IMR-90 (cell line): ENCODE measurements around the gene CDK5R2. TPM values are rescaled to one million over a fixed set of nuclear protein-coding genes. Genes with fewer than 3 reads are reported as not detected.

Source experiments
- ATAC-seq: fragments of 200-7000 bp; cut with Tn5 transposase; 2 replicates; pipeline ENCODE4 v1.9.1; 2020; ENCODE audit warnings: low read depth, mild to moderate bottlenecking, moderate library complexity
- BruUV-seq: library from RNA; stranded (reverse); fragments of 400-500 nt; replicated peaks from 2 replicates; lab custom pipeline; 2021; lab: Mats Ljungman, UMichigan
- CTCF ChIA-PET: fragments of 300-600 bp; formaldehyde crosslinking; extraction: SDS; loops from one replicate; lab custom pipeline; 2021; ENCODE audit warnings: antibody characterized with exemption; lab: Yijun Ruan, JAX
- POLR2A ChIA-PET: fragments of 300-600 bp; sonication (Branson Sonifier 250); formaldehyde crosslinking; loops from one replicate; lab custom pipeline; 2022; ENCODE audit warnings: antibody characterized with exemption; ENCODE audit not compliant: unreplicated experiment; lab: Charles Lee
- DNase-seq: peaks from one replicate; pipeline ENCODE4 v3.0.0; 2013
- H2AFZ ChIP-seq: replicated peaks from 2 replicates; pipeline ENCODE3; 2013; ENCODE audit warnings: low read length, mild to moderate bottlenecking; ENCODE audit not compliant: poor library complexity
- H2AK5ac ChIP-seq: 2 replicates; pipeline ENCODE4 v1.6.1; 2013; ENCODE audit warnings: low read depth, low read length, inconsistent platforms
- H2AK9ac ChIP-seq: replicated peaks from 2 replicates; pipeline ENCODE3; 2013; ENCODE audit warnings: mild to moderate bottlenecking, low read depth, low read length, moderate library complexity; ENCODE audit not compliant: poor library complexity
- H2BK120ac ChIP-seq: 2 replicates; pipeline ENCODE4 v1.6.1; 2013; ENCODE audit warnings: low read depth, low read length, inconsistent platforms
- H2BK15ac ChIP-seq: 3 replicates; pipeline ENCODE4 v1.6.1; 2013; ENCODE audit warnings: low read depth, low read length, inconsistent platforms
- H2BK20ac ChIP-seq: 2 replicates; pipeline ENCODE4 v1.6.1; 2013; ENCODE audit warnings: low read depth, mild to moderate bottlenecking, inconsistent platforms, low read length, moderate library complexity
- H2BK5ac ChIP-seq: 2 replicates; pipeline ENCODE4 v1.6.1; 2013; ENCODE audit warnings: mild to moderate bottlenecking, low read depth, low read length, inconsistent platforms; ENCODE audit not compliant: poor library complexity, severe bottlenecking
- H3K14ac ChIP-seq: replicated peaks from 2 replicates; pipeline ENCODE4 v1.6.1; 2013; ENCODE audit warnings: low read depth, low read length, inconsistent platforms
- H3K18ac ChIP-seq: 2 replicates; pipeline ENCODE4 v1.6.1; 2013; ENCODE audit warnings: low read depth, low read length, control low read depth
- H3K23ac ChIP-seq: 2 replicates; pipeline ENCODE4 v1.6.1; 2013; ENCODE audit warnings: low read depth, low read length, inconsistent platforms
- H3K27ac ChIP-seq: 2 replicates; pipeline ENCODE4 v1.5.1; 2013; ENCODE audit warnings: mild to moderate bottlenecking, control low read depth, low read length; ENCODE audit not compliant: insufficient read depth
- H3K27me3 ChIP-seq: 2 replicates; pipeline ENCODE4 v1.6.1; 2013; ENCODE audit warnings: low read length; ENCODE audit not compliant: control insufficient read depth, insufficient read depth
- H3K36me3 ChIP-seq: 2 replicates; pipeline ENCODE4 v1.6.1; 2013; ENCODE audit warnings: low read length, mixed read lengths; ENCODE audit not compliant: control insufficient read depth, insufficient read depth
- H3K4ac ChIP-seq: 2 replicates; pipeline ENCODE4 v1.6.1; 2013; ENCODE audit warnings: low read depth, low read length, inconsistent platforms
- H3K4me1 ChIP-seq: 2 replicates; pipeline ENCODE4 v1.6.1; 2013; ENCODE audit warnings: low read length, mixed read lengths; ENCODE audit not compliant: control insufficient read depth, insufficient read depth
- H3K4me2 ChIP-seq: 2 replicates; pipeline ENCODE4 v1.6.1; 2013; ENCODE audit warnings: low read depth, mild to moderate bottlenecking, control low read depth, low read length, moderate library complexity
- H3K4me3 ChIP-seq: 2 replicates; pipeline ENCODE4 v1.5.1; 2013; ENCODE audit warnings: low read depth, mild to moderate bottlenecking, control low read depth, low read length, moderate library complexity; ENCODE audit not compliant: insufficient read depth
- H3K56ac ChIP-seq: 2 replicates; pipeline ENCODE4 v1.6.1; 2013; ENCODE audit warnings: low read length, inconsistent platforms; ENCODE audit not compliant: insufficient read depth; ENCODE audit errors: extremely low read depth
- H3K79me1 ChIP-seq, 2 experiments: 2 replicates each; pipeline ENCODE4 v1.6.1; 2013; ENCODE audit warnings: low read length in 2 of 2, inconsistent platforms in 1 of 2, low read depth in 1 of 2
- H3K9ac ChIP-seq: 2 replicates; pipeline ENCODE4 v1.6.1; 2013; ENCODE audit warnings: low read depth, low read length, control low read depth
- H3K9me1 ChIP-seq: 2 replicates; pipeline ENCODE4 v1.6.1; 2013; ENCODE audit warnings: low read length, inconsistent platforms; ENCODE audit not compliant: insufficient read depth
- H3K9me3 ChIP-seq: 2 replicates; pipeline ENCODE4 v1.6.1; 2013; ENCODE audit warnings: low read length; ENCODE audit not compliant: control insufficient read depth, insufficient read depth
- H4K20me1 ChIP-seq: 2 replicates; pipeline ENCODE4 v1.6.1; 2013; ENCODE audit warnings: low read length, inconsistent platforms; ENCODE audit not compliant: insufficient read depth
- H4K5ac ChIP-seq: 2 replicates; pipeline ENCODE4 v1.6.1; 2013; ENCODE audit warnings: mild to moderate bottlenecking, low read depth, low read length, control low read depth
- H4K8ac ChIP-seq, 2 experiments: 2 replicates each; pipeline ENCODE4 v1.6.1; 2013; ENCODE audit warnings: low read depth in 2 of 2, low read length in 2 of 2, control low read depth in 1 of 2, inconsistent platforms in 1 of 2
- H4K91ac ChIP-seq: 2 replicates; pipeline ENCODE4 v1.6.1; 2013; ENCODE audit warnings: low read depth, low read length, inconsistent platforms; ENCODE audit not compliant: insufficient read depth
- BHLHE40 ChIP-seq: fragments of 150-350 bp; IDR thresholded peaks from 2 replicates; pipeline ENCODE4 v1.6.1; 2016; ENCODE audit warnings: mild to moderate bottlenecking, low read depth, low read length
- CEBPB ChIP-seq: IDR thresholded peaks from 2 replicates; pipeline ENCODE4 v1.6.1; 2012; ENCODE audit warnings: low read depth, low read length, improper control_type of control experiment
- CHD1 ChIP-seq: IDR thresholded peaks from 2 replicates; pipeline ENCODE4 v1.6.1; 2012; ENCODE audit warnings: low read depth, low read length, improper control_type of control experiment
- FOS ChIP-seq: fragments of 150-350 bp; IDR thresholded peaks from 2 replicates; pipeline ENCODE4 v1.6.1; 2016; ENCODE audit warnings: low read depth, low read length
- MAFK ChIP-seq: IDR thresholded peaks from 2 replicates; pipeline ENCODE4 v1.6.1; 2012; ENCODE audit warnings: low read depth, low read length, improper control_type of control experiment
- MAZ ChIP-seq: IDR thresholded peaks from 2 replicates; pipeline ENCODE4 v1.6.1; 2012; ENCODE audit warnings: low read depth, mild to moderate bottlenecking, low read length, improper control_type of control experiment, moderate library complexity, borderline replicate concordance
- MXI1 ChIP-seq: IDR thresholded peaks from 2 replicates; pipeline ENCODE4 v1.6.1; 2012; ENCODE audit warnings: low read depth, mild to moderate bottlenecking, low read length, moderate library complexity, borderline replicate concordance
- NFE2L2 ChIP-seq: fragments of 150-350 bp; IDR thresholded peaks from 2 replicates; pipeline ENCODE4 v1.6.1; 2016; ENCODE audit warnings: low read depth, mild to moderate bottlenecking, low read length
- POLR2A ChIP-seq: IDR thresholded peaks from 2 replicates; pipeline ENCODE4 v1.6.1; 2012; ENCODE audit warnings: mild to moderate bottlenecking, low read depth, low read length
- RAD21 ChIP-seq: IDR thresholded peaks from 2 replicates; pipeline ENCODE4 v1.6.1; 2012; ENCODE audit warnings: low read length, improper control_type of control experiment
- RCOR1 ChIP-seq: IDR thresholded peaks from 2 replicates; pipeline ENCODE4 v1.6.1; 2012; ENCODE audit warnings: mild to moderate bottlenecking, low read length, improper control_type of control experiment; ENCODE audit not compliant: insufficient replicate concordance
- RFX5 ChIP-seq: IDR thresholded peaks from 2 replicates; pipeline ENCODE4 v1.8.0; 2012; ENCODE audit warnings: low read depth, mild to moderate bottlenecking, low read length, moderate library complexity
- SMC3 ChIP-seq: fragments of 150-350 bp; IDR thresholded peaks from 2 replicates; pipeline ENCODE4 v1.6.1; 2016; ENCODE audit warnings: low read depth, mild to moderate bottlenecking, antibody characterized with exemption, low read length, moderate library complexity
- WGBS, 2 experiments: methylation state at CpG; one replicate each; pipeline versions ENCODE4 v1.1.5 to v1.1.7; 2013; ENCODE audit warnings: missing lambda C conversion rate in 2 of 2; ENCODE audit not compliant: insufficient read length in 1 of 2; ENCODE audit errors: extremely low coverage in 2 of 2; 5-methylcytosine and 5-hydroxymethylcytosine counted together
- dilution Hi-C: fragments of 300-500 bp; cut with HindIII; formaldehyde crosslinking; loops from one replicate; pipeline ENCODE4 v1.14.3; 2018; ENCODE audit warnings: low sequenced_read_pairs; ENCODE audit not compliant: unreplicated experiment
- in situ Hi-C: fragments of 300-500 bp; cut with MboI; formaldehyde crosslinking; loops from 3 replicates; pipeline ENCODE4 v1.14.3; 2019; ENCODE audit warnings: low sequenced_read_pairs, inconsistent platforms, mixed read lengths
- intact Hi-C: fragments of 100-400 bp; cut with micrococcal nuclease; formaldehyde crosslinking; loops from 2 replicates; pipeline ENCODE4 v1.10.0; 2022
- polyA plus RNA-seq, 3 experiments: library from polyadenylated mRNA; depleted of rRNA; stranded (reverse); fragments of >200 nt; gene quantifications; 2 replicates each; pipeline ENCODE4 v1.2.3, GENCODE V29; 2012; ENCODE audit warnings: low replicate concordance in 1 of 3
- total RNA-seq: library from RNA; depleted of rRNA; stranded (reverse); fragments of >200 nt; gene quantifications from 2 replicates; pipeline ENCODE4 v1.2.3, GENCODE V29; 2012
- TF ChIP-seq, protein P1 (sequence below): fragments of 150-350 bp; IDR thresholded peaks from 2 replicates; pipeline ENCODE4 v1.6.1; 2016; ENCODE audit warnings: low read depth, mild to moderate bottlenecking, low read length, moderate library complexity, borderline replicate concordance
- TF ChIP-seq, protein P2 (sequence below): conservative IDR thresholded peaks from 2 replicates; pipeline ENCODE4 v1.5.1; 2012; ENCODE audit warnings: mild to moderate bottlenecking, low read depth, low read length, improper control_type of control experiment
- TF ChIP-seq, protein P3 (sequence below): fragments of 150-350 bp; IDR thresholded peaks from 2 replicates; pipeline ENCODE4 v1.6.1; 2017; ENCODE audit warnings: mild to moderate bottlenecking, antibody characterized with exemption, low read length, low read depth

CDK5R2 gene
- total and polyA plus RNA-seq, 2 of the 4 experiments (the other 2 are of a cell fraction): not detected

DNA sequence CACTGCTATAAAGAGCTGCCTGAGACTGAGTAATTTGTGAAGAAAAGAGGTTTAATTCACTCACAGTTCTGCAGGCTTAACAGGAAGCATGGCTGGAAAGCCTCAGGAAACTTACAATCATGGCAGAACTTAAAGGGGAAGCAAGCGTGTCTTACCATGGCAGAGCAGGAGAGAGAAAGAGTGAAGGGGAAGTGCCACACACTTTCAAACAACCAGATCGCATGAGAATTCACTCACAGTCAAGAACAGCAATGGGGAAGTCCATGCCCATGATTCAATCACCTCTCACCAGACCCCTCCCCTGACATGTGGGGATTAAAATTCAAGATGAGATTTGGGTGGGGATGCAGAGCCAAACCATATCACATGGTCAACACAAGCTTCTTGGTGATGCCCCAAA lies 34.7 kb upstream of the CDK5R2 start:
- no TSS peak for BruUV-seq
- Histone ChIP-seq H4K8ac (no peak overlapping the region), H3K9me3 (peaks cover 3% of the 10 kb centered on the region; the same call in 1 of the 2 replicates), H3K9ac (no peak overlapping the region), H3K79me1 (no peaks in the 10 kb centered on the region), H2AK9ac (no peak overlapping the region), H3K4ac (no peak overlapping the region), H3K4me2 (no peak overlapping the region), H4K5ac (no peak overlapping the region), H3K23ac (no peak overlapping the region), H3K4me3 (no peak overlapping the region), H2AFZ (no peak overlapping the region), H3K27me3 (peaks cover 24% of the 10 kb centered on the region), H3K4me1 (no peaks in the 10 kb centered on the region), H3K56ac (no peak overlapping the region), H2BK15ac (no peak overlapping the region), H3K27ac (no peak overlapping the region), H2BK5ac (no peak overlapping the region), H2AK5ac (no peak overlapping the region), H3K14ac (no peak overlapping the region), H3K18ac (no peak overlapping the region), H4K20me1 (no peaks in the 10 kb centered on the region), H3K9me1 (no peaks in the 10 kb centered on the region), H4K91ac (no peak overlapping the region), H3K36me3 (no peaks in the 10 kb centered on the region), H2BK120ac (no peak overlapping the region), H2BK20ac (no peak overlapping the region)
- TF ChIP-seq CHD1 (no peak), CEBPB (no peak), NFE2L2 (no peak), MAFK (no peak), POLR2A (no peak), BHLHE40 (no peak), MAZ (no peak), SMC3 (no peak), RFX5 (no peak), MXI1 (no peak), RAD21 (no peak), FOS (no peak), RCOR1 (no peak)
- TF ChIP-seq, protein P1, sequence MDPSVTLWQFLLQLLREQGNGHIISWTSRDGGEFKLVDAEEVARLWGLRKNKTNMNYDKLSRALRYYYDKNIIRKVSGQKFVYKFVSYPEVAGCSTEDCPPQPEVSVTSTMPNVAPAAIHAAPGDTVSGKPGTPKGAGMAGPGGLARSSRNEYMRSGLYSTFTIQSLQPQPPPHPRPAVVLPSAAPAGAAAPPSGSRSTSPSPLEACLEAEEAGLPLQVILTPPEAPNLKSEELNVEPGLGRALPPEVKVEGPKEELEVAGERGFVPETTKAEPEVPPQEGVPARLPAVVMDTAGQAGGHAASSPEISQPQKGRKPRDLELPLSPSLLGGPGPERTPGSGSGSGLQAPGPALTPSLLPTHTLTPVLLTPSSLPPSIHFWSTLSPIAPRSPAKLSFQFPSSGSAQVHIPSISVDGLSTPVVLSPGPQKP: no peak
- TF ChIP-seq, protein P2, sequence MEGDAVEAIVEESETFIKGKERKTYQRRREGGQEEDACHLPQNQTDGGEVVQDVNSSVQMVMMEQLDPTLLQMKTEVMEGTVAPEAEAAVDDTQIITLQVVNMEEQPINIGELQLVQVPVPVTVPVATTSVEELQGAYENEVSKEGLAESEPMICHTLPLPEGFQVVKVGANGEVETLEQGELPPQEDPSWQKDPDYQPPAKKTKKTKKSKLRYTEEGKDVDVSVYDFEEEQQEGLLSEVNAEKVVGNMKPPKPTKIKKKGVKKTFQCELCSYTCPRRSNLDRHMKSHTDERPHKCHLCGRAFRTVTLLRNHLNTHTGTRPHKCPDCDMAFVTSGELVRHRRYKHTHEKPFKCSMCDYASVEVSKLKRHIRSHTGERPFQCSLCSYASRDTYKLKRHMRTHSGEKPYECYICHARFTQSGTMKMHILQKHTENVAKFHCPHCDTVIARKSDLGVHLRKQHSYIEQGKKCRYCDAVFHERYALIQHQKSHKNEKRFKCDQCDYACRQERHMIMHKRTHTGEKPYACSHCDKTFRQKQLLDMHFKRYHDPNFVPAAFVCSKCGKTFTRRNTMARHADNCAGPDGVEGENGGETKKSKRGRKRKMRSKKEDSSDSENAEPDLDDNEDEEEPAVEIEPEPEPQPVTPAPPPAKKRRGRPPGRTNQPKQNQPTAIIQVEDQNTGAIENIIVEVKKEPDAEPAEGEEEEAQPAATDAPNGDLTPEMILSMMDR: no peak
- TF ChIP-seq, protein P3, sequence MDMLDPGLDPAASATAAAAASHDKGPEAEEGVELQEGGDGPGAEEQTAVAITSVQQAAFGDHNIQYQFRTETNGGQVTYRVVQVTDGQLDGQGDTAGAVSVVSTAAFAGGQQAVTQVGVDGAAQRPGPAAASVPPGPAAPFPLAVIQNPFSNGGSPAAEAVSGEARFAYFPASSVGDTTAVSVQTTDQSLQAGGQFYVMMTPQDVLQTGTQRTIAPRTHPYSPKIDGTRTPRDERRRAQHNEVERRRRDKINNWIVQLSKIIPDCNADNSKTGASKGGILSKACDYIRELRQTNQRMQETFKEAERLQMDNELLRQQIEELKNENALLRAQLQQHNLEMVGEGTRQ: no peak
- in situ Hi-C loops: no loop called here
- dilution Hi-C loops: no loop called here
- ChIA-PET POLR2A (no interaction called here), CTCF (interaction anchor here (0.6 kb wide), 1 partner anchor 230 kb away, joined by 3 read pairs; no protein-coding TSS in a partner anchor)
- intact Hi-C loops: no loop called here
- WGBS, 2 experiments: no CpG with 5 or more reads among the region's 2 CpGs
- no peak for DNase-seq
- ATAC-seq: no peak
